ENCODE data around the gene KRTAP4-9.
"Not testable (repeated sequence)": the region's sequence is repeated elsewhere in the genome, so short reads cannot be mapped to it uniquely, and the experiment has no call there.

KRTAP4-9 gene

GRCh38 chr17:41105347-41105746 lies at the start of gene KRTAP4-9:
KRTAP4-9 (plus strand) TSS chr17:41105389; CDS start chr17:41105389, 0 bp downstream.
- not testable (repeated sequence) for DNase-seq (ENCODE audit: low spot score)

DNA sequence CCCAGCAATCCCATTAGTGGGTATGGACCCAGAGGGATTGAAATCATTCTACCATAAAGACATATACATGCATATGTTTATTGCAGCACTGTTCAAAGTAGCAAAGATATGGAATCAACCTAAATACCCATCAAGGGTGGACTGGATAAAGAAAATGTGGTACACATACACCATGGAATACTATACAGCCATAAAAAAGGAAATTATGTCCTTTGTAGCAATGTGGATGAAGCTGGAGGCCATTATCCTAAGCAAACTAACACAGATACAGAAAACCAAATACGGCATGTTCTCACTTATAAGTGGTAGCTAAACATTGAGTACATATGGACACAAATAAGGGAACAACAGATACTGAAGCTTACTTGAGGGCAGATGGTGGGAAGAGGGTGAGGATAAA lies 47.6 kb upstream of the KRTAP4-9 start:
- DNase-seq (ENCODE audit: low spot score), result no peak

DNA sequence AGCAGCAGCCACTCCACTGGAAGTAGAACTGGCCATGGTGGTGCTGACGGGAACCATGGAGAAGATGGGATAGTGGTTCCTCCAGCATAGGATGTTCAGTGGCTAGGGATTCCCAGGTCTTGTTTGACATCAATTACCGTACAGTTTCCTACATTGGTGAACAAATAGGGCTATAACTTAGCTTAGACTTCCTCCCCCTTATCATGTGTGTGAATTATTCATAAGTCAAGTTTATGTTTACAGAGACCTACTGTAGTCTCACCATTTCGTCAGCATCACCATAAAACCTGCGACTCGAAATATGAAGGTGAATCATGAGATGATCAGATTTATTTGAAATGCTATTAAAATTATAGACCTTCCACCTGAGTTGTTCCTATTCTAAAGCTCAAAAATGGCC lies 46.4 kb upstream of the KRTAP4-9 start:
- no peak for DNase-seq (ENCODE audit: low spot score)

GRCh38 chr17:41059276-41060051 lies 45.7 kb upstream of the KRTAP4-9 start:
- peak; percentile 61 for DNase-seq (ENCODE audit: low spot score)

- DNase-seq (ENCODE audit: low spot score), result peak; percentile 71
These were observed 45.1 kb upstream of the KRTAP4-9 start, which contains the start of gene KRTAP2-3 for GRCh38 chr17:41060052-41060604. KRTAP2-3 (minus strand) TSS chr17:41060114; CDS start chr17:41060050, 64 bp downstream.

DNA sequence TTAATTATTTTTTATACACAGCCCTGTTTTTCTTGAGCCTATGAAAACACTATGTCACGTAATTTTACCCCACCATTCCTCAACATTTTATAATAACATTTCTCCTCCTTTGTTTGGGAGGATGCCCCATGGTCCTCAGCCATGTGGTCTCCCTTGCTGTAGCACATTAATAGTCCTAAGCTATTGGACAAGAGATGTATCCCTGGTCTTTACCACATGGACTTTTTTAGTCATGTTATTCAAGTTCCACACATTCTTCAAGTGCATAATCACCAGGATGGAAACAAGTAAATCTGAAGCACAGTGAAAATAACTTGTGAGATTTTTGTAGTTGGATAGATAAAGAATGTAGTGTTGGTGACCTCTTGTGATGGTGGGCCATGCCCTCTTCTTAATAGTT lies 43.2 kb upstream of the KRTAP4-9 start:
- DNase-seq (ENCODE audit: low spot score), result peak; percentile 70

DNA sequence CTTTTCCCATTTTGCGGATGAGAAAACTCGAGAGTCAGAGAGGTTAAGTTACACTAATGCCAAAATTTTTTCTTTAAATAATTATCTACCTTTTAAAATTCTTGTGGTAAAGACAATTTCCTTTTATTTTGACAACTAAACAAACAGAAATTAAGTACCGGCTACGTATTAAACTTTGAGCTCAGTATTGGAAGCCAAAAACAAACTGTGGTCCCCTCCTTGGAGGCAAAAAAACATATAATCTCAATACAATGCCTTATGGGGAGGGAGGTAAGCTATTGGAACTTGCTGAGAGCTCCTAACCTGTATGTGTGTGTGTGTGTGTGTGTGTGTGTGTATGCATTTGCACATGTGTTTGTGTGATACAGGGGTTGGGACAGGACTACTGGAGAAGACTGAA lies 41.7 kb upstream of the KRTAP4-9 start:
- no peak for DNase-seq (ENCODE audit: low spot score)

- DNase-seq (ENCODE audit: low spot score), result no peak
These were observed 40.9 kb upstream of the KRTAP4-9 start for GRCh38 chr17:41064301-41064700.

- DNase-seq (ENCODE audit: low spot score), result not testable (repeated sequence)
These were observed 40.0 kb upstream of the KRTAP4-9 start for GRCh38 chr17:41065016-41065689.

GRCh38 chr17:41065829-41066624 lies 39.2 kb upstream of the KRTAP4-9 start, which contains the start of gene KRTAP2-4:
KRTAP2-4 (minus strand) TSS chr17:41065879; CDS start chr17:41065845, 34 bp downstream.
- DNase-seq (ENCODE audit: low spot score), result peak; percentile 68

DNA sequence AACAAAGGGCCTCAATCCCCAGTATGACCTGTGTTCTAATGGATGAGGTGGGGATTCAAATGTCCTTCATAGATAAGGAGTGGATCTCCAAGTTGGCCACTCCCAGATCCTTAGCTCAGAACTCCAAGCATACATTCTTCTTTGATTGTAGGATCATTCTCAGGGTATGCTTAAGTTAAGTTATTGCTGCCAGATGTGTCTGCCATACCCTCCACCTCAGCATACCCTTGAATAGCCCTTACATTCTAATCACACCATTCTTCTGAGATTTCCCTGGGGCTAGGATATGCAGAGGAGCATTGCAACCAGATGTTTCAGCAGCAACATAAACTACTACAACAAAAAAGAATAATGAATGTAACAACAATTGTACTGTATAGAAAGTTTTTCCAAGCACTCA lies 37.9 kb upstream of the KRTAP4-9 start:
- DNase-seq (ENCODE audit: low spot score), result no peak

- no peak for DNase-seq (ENCODE audit: low spot score)
These were observed 36.2 kb upstream of the KRTAP4-9 start for GRCh38 chr17:41069031-41069430.

DNA sequence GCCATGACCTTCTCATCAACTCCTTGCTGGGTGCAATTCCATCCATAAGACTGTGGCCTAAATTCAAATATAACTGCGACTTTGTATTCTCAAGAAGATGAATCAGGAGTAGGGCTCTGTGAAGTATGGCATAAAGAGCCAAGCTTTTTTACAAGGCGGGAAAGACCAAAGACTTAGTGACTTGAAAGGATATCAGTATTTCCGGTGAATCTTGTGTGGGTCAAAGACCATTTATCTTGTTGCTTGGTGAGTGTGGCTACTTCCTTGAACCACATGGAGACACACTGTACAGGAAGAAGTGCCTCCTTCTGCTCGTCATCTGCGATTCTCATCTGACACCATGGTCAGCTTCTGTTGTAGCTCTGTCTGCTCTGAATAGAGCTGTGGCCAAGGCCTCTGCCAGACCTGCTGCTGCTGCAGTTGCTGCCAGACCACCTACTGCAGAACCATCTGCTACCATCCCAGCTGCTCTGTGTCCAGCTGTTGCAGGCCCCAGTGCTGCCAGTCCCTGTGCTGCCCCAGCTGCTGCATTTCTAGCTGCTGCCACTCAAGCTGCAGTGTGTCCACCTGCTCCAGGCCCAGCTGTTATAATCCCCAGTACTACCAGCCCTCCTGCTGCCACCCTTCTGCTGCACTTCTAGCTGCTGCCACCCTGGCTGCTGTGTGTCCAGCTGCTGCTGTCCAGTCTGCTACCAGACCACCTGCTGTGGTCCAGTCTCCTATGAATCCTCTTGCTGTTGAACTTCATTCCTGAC lies 33.4 kb upstream of the KRTAP4-9 start:
- no peak for DNase-seq (ENCODE audit: low spot score)

GRCh38 chr17:41073676-41074075 lies 31.5 kb upstream of the KRTAP4-9 start:
- DNase-seq (ENCODE audit: low spot score), result no peak

GRCh38 chr17:41076788-41077187 lies 28.4 kb upstream of the KRTAP4-9 start:
- DNase-seq (ENCODE audit: low spot score), result no peak

DNA sequence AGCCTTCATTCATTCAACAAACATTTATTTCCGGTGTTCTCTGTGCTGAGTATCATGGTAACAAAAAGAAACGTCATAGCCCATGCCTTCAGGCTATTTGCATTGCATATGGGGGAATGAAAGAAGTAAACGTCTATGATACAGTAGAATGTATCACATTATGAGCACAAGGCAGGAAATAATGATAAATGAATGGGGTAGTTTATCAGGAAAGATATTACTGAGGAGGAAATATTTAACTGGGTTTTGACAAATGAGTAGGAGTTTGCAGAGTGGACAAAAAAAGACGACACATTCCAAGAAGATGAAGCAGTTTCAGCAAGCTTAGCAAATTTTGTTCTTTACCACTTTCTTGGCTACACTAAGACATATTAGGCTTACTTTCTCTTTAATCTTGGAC lies 22.6 kb upstream of the KRTAP4-9 start:
- no peak for DNase-seq (ENCODE audit: low spot score)

DNA sequence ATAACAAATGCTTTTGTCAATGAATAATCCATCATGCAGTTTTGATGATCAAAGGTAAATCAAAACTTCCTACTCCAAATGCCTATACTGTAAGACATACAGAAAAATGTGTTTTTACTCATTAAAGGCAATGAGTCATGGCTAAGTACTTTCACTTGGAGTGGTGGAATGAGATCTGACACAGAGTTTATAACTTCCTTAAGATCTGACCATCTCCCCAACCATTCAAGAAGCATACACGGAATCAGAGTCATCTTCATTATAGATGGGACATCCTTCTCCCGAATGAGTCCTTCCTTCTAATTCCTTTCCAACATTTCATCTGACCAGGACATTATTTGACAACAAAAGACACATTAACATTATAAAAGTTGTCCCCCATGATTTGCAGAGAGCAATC lies 21.8 kb upstream of the KRTAP4-9 start:
- DNase-seq (ENCODE audit: low spot score), result not testable (repeated sequence)

DNA sequence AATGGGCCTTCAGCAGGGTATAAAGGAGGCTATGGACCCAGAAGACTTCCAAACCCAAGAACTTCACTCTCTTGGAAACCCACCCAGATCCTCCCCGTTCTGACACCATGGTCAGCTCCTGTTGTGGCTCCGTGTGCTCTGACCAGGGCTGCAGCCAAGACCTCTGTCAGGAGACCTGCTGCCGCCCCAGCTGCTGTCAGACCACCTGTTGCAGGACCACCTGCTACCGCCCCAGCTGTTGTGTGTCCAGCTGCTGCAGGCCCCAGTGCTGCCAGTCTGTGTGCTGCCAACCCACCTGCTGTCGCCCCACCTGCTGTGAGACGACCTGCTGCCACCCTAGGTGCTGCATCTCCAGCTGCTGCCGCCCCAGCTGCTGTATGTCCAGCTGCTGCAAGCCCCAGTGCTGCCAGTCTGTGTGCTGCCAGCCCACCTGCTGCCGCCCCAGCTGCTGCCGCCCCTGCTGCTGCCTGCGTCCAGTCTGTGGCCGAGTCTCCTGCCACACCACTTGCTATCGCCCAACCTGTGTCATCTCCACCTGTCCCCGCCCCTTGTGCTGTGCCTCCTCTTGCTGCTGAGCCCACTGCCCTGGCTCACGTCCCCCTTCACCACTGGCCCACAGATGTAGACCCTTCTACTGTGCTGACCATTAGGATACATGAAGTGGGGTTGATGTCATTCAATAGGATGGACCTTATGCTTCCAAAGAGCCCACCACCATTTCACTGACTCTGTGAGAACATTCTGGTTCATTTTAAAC lies 20.9 kb upstream of the KRTAP4-9 start, which contains the start of gene KRTAP4-7:
Gene KRTAP4-7 (plus strand): TSS at position 51 of the 757 bp plus-strand sequence. CDS start 57 bp downstream, at position 108.
- not testable (repeated sequence) for DNase-seq (ENCODE audit: low spot score)

DNA sequence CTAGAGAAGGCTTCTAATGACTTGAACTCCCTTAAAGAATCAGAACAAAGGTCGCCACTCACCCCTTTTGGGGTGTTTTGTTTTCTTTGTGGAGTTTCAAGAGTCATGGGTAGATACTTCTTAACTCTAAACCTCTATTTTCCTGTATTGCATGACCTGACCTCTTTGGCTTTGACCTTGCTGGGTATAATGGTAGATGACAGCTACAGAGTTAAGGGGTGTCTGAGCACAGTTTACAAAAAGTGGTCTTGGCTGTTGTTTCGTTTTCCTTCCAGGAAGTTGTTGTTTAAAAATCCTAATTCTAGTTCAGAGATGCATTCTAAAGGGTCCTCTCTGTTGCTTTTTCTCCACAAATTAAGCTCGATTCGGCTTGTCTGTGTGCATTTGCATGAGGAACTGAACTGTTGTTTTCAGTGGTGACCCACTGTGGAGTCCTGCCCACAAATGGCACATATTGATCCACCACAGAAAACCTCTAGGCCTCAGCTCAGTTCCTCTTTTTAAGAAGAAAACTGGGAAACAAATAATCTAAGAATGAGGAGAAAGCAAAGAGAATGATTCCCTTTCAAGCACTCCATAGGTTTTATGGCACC lies 16.3 kb upstream of the KRTAP4-9 start:
- DNase-seq (ENCODE audit: low spot score), result not testable (repeated sequence)

- DNase-seq (ENCODE audit: low spot score), result no peak
These were observed 9.1 kb upstream of the KRTAP4-9 start for GRCh38 chr17:41096055-41096454.
